GM19397 (cell line): ENCODE results near the gene GSTO2.

ENCODE experiments used
- ATAC-seq: cut with Tn5 transposase; IDR thresholded peaks from one replicate; pipeline ENCODE4 v1.9.1; 2021; ENCODE audit warnings: mild to moderate bottlenecking, moderate library complexity; ENCODE audit not compliant: unreplicated experiment

The GSTO2 gene

GRCh38 chr10:104253106-104253505 is 15.9 kb upstream of the GSTO2 start:
- ATAC-seq: no peak

- no peak for ATAC-seq
Measured at GRCh38 chr10:104253606-104254410, 15.2 kb upstream of the GSTO2 start.

- ATAC-seq: peak; percentile 74
Measured at GRCh38 chr10:104254493-104255310, 14.3 kb upstream of the GSTO2 start, which contains the start of gene GSTO1. Gene GSTO1 (plus strand): TSS chr10:104254892. CDS start chr10:104254929, 37 bp downstream.

GRCh38 chr10:104255311-104255981 is 13.5 kb upstream of the GSTO2 start:
- no peak for ATAC-seq

- ATAC-seq: no peak
Measured at GRCh38 chr10:104256335-104256961, 12.5 kb upstream of the GSTO2 start.

- no peak for ATAC-seq
Measured at GRCh38 chr10:104257235-104257634, 11.7 kb upstream of the GSTO2 start.

GRCh38 chr10:104258209-104258608 is 10.8 kb upstream of the GSTO2 start:
- ATAC-seq: no peak

- no peak for ATAC-seq
Measured at GRCh38 chr10:104259456-104259855, 9.5 kb upstream of the GSTO2 start.

- no peak for ATAC-seq
Measured at GRCh38 chr10:104259999-104260774, 8.8 kb upstream of the GSTO2 start.

GRCh38 chr10:104260775-104261115 is 8.2 kb upstream of the GSTO2 start:
- ATAC-seq: no peak

- ATAC-seq: no peak
Measured at GRCh38 chr10:104262055-104262454, 6.9 kb upstream of the GSTO2 start.

- no peak for ATAC-seq
Measured at GRCh38 chr10:104264783-104265182, 4.2 kb upstream of the GSTO2 start.

GRCh38 chr10:104267721-104268404 is 1.1 kb upstream of the GSTO2 start:
- no peak for ATAC-seq

GRCh38 chr10:104268405-104268712 is 625 bp upstream of the GSTO2 start:
- no peak for ATAC-seq

- ATAC-seq: no peak
Measured at GRCh38 chr10:104273286-104273685, 4.3 kb downstream of the GSTO2 start.

- no peak for ATAC-seq
Measured at GRCh38 chr10:104273899-104274575, 5.1 kb downstream of the GSTO2 start.

- peak; percentile 69 for ATAC-seq
Measured at GRCh38 chr10:104274762-104275721, 6.1 kb downstream of the GSTO2 start.

- ATAC-seq: no peak
Measured at GRCh38 chr10:104276192-104276591, 7.2 kb downstream of the GSTO2 start.
